Measurements from ENCODE around the gene CCND1. TPM values are rescaled to one million over a fixed set of nuclear protein-coding genes. Genes with fewer than 3 reads are reported as not detected.

Gene CCND1
- total and polyA plus RNA-seq, 10 donors = 4.3 to 96.6 (median 59.0) TPM

DNA sequence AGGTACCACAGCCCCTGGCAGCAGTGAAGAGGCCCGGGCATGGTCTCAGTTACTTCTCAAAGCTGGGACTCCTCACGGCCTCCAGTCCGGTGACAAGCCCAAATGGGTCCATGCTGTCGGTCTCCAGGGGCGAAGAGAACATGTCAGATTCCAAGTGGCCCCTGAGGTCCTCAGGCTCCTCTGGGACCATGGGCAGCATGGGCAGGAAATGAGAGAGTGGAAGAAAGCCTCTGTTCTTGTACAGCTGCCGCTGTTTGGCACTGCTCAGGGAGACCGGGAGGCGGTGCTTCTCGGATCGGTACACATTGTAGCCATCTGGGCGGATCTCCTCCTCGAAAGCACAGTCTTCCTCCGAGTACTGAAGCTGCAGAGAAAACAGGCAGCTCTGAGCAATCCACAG, 58.3 kb downstream of the CCND1 start:
- H3K9me3 ChIP-seq = no peaks in the 10 kb centered on the region
- peak; percentile 62 for DNase-seq
- no peak overlapping the region for H3K4me3 ChIP-seq
- peaks cover 5 to 38% (median 22%) of the 10 kb centered on the region in 6 donors for H3K4me1 ChIP-seq
- no peaks in the 10 kb centered on the region for H3K36me3 ChIP-seq
- TF ChIP-seq POLR2A (IDR thresholded peaks at IDR 0.05) (no peak), POLR2AphosphoS5 (IDR thresholded peaks at IDR 0.05) (no peak)
- TF ChIP-seq, protein P1, sequence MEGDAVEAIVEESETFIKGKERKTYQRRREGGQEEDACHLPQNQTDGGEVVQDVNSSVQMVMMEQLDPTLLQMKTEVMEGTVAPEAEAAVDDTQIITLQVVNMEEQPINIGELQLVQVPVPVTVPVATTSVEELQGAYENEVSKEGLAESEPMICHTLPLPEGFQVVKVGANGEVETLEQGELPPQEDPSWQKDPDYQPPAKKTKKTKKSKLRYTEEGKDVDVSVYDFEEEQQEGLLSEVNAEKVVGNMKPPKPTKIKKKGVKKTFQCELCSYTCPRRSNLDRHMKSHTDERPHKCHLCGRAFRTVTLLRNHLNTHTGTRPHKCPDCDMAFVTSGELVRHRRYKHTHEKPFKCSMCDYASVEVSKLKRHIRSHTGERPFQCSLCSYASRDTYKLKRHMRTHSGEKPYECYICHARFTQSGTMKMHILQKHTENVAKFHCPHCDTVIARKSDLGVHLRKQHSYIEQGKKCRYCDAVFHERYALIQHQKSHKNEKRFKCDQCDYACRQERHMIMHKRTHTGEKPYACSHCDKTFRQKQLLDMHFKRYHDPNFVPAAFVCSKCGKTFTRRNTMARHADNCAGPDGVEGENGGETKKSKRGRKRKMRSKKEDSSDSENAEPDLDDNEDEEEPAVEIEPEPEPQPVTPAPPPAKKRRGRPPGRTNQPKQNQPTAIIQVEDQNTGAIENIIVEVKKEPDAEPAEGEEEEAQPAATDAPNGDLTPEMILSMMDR (IDR thresholded peaks at IDR 0.05 in 8 of 11, conservative IDR thresholded peaks at IDR 0.05 in 3 of 11) = no peak
- H3K27ac ChIP-seq = no peak overlapping the region
- intact Hi-C loops (cut with DNase I; ENCODE audit: low total_unique reads) = no loop called here
- H3K27me3 ChIP-seq (replicated peaks in 1 of 7) = peaks cover 3 to 97% (median 60%) of the 10 kb centered on the region in 7 donors
- 63 to 73% (median 66%) methylated on average over 12 to 13 of the region's 13 CpGs for WGBS, 5 donors

- Histone ChIP-seq H3K27ac (no peak overlapping the region), H3K27me3 (replicated peaks in 1 of 7) (peaks cover 5 to 97% (median 73%) of the 10 kb centered on the region in 7 donors), H3K36me3 (no peaks in the 10 kb centered on the region), H3K4me3 (no peak overlapping the region), H3K4me1 (peaks cover 7 to 51% (median 35%) of the 10 kb centered on the region in 6 donors), H3K9me3 (no peaks in the 10 kb centered on the region)
- 25 to 30% (median 28%) methylated on average over 12 to 20 of the region's 20 CpGs for WGBS, 5 donors
- TF ChIP-seq, protein P1 (IDR thresholded peaks at IDR 0.05 in 8 of 11, conservative IDR thresholded peaks at IDR 0.05 in 3 of 11) = no peak
- peak; percentile 32 to 73 (median 53) for TF ChIP-seq POLR2AphosphoS5 (IDR thresholded peaks at IDR 0.05)
- intact Hi-C loops (cut with DNase I; ENCODE audit: low total_unique reads) = no loop called here
- DNase-seq = peak; percentile 78
Measured at GRCh38 chr11:69700278-69701140, 59.6 kb downstream of the CCND1 start.

DNA sequence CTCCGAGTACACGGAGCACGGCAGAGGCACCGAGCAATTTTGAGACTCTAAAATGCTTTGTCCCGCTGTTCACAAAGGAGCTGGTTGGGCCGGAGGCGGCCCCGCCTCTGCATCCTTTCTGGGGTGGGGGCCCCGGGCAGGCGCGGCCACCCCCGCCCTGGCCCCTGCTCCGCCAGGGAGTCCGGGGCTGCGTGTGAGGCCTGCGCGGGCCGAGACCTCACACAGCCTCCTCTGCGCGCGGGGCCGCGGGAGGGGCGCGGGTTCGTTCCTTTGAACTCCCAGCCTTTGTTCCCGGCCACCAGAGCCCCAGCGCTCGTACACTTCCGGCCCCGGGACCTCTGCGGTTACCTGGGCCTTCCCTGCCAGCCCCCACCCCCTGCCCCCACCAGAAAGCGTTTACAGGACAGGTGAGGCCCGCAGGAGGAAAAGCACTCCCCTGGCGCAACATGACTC, 61.3 kb downstream of the CCND1 start:
- Histone ChIP-seq H3K27me3 (replicated peaks in 1 of 7) (peaks cover 5 to 98% (median 81%) of the 10 kb centered on the region in 7 donors), H3K4me1 (peaks cover 7 to 53% (median 35%) of the 10 kb centered on the region in 6 donors), H3K4me3 (no peak overlapping the region), H3K9me3 (no peaks in the 10 kb centered on the region), H3K36me3 (no peaks in the 10 kb centered on the region), H3K27ac (no peak overlapping the region)
- 2 to 8% (median 4%) methylated on average over 13 to 35 of the region's 35 CpGs for WGBS, 5 donors
- TF ChIP-seq POLR2AphosphoS5 (IDR thresholded peaks at IDR 0.05) (no peak), POLR2A (IDR thresholded peaks at IDR 0.05) (no peak)
- TF ChIP-seq, protein P1 (IDR thresholded peaks at IDR 0.05 in 8 of 11, conservative IDR thresholded peaks at IDR 0.05 in 3 of 11) = no peak
- peak; percentile 35 for DNase-seq
- intact Hi-C loops (cut with DNase I; ENCODE audit: low total_unique reads) = no loop called here

DNA sequence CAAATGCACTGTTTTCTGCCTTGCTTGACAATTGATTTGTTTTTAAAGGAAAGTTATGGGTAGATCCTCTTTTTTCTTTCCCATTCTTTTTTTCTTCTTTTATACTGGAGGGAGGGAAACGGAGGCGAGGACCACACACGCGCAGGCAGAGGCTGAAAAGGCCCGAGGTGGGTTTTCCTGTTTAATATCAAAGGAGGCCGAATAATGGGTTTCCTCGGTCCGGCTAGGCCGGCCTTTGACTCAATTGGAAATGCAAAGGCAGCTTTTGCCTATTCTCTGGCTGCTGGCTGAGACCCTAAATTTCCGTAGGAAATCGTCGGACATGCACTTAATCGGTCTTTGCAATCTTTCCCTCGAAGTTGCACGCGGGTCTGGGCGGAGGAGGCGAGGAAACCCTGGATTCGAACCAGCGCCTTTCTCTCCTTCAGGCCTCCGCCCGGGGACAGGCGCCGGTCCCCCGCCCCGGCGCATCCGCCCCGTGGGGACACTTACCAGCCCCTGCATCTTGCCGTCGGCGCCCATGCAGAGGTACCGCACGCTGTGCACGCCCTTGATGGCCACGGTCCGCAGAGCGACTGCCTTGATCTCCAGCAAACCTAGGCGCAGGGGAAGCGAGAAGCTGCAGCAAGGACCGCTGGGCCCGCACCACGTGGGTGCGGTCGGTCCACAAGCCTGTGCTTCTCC, 62.0 kb downstream of the CCND1 start:
- Histone ChIP-seq H3K27me3 (replicated peaks in 1 of 7) (peaks cover 5 to 97% (median 79%) of the 10 kb centered on the region in 7 donors), H3K9me3 (no peaks in the 10 kb centered on the region), H3K4me1 (peaks cover 7 to 53% (median 35%) of the 10 kb centered on the region in 6 donors), H3K27ac (no peak overlapping the region), H3K36me3 (no peaks in the 10 kb centered on the region), H3K4me3 (peak overlapping the region in 1 of 8 donors; percentile 46)
- intact Hi-C loops (cut with DNase I; ENCODE audit: low total_unique reads) = no loop called here
- TF ChIP-seq POLR2AphosphoS5 (IDR thresholded peaks at IDR 0.05) = no peak
- no peak for TF ChIP-seq POLR2A (IDR thresholded peaks at IDR 0.05)
- TF ChIP-seq, protein P1 (IDR thresholded peaks at IDR 0.05 in 8 of 11, conservative IDR thresholded peaks at IDR 0.05 in 3 of 11) = no peak
- DNase-seq = peak; percentile 52
- 5 to 10% (median 7%) methylated on average over 35 to 45 of the region's 45 CpGs for WGBS, 5 donors
